Measurements from ENCODE around the gene NSUN4.

DNA sequence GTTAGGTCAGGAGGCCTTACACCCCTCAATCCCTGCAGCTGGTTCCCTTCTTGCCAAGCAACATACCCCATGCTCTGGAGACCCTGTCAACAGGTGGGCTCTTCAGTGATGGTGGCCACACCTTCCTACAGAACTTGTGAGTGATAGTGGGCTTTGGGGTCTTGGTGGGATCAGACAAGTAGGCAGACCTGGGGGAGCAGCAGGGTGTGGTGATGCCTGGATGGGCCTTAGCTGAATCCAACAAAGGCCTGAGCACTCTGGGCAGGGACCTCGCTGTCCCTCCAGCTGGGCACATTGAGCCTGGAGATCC lies 68.4 kb downstream of the NSUN4 start:
- TF ChIP-seq POLR2AphosphoS5 (IDR thresholded peaks at IDR 0.05) (no peak), POLR2A (IDR thresholded peaks at IDR 0.05) (no peak)
- TF ChIP-seq, protein P1, sequence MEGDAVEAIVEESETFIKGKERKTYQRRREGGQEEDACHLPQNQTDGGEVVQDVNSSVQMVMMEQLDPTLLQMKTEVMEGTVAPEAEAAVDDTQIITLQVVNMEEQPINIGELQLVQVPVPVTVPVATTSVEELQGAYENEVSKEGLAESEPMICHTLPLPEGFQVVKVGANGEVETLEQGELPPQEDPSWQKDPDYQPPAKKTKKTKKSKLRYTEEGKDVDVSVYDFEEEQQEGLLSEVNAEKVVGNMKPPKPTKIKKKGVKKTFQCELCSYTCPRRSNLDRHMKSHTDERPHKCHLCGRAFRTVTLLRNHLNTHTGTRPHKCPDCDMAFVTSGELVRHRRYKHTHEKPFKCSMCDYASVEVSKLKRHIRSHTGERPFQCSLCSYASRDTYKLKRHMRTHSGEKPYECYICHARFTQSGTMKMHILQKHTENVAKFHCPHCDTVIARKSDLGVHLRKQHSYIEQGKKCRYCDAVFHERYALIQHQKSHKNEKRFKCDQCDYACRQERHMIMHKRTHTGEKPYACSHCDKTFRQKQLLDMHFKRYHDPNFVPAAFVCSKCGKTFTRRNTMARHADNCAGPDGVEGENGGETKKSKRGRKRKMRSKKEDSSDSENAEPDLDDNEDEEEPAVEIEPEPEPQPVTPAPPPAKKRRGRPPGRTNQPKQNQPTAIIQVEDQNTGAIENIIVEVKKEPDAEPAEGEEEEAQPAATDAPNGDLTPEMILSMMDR (IDR thresholded peaks at IDR 0.05 in 8 of 11, conservative IDR thresholded peaks at IDR 0.05 in 3 of 11): no peak

Measured in spleen (tissue), 7 donors.